Caco-2 (cell line): Measurements from ENCODE around the gene ZBTB47. TPM values are rescaled to one million over a fixed set of nuclear protein-coding genes. Genes with fewer than 3 reads are reported as not detected.

Source experiments
- BruUV-seq: library from RNA; stranded (reverse); fragments of 400-500 nt; replicated peaks from 2 replicates; lab custom pipeline; 2021; lab: Mats Ljungman, UMichigan
- CTCF ChIA-PET: fragments of 300-600 bp; sonication (Branson Sonifier 250); formaldehyde crosslinking; loops from one replicate; lab custom pipeline; 2022; ENCODE audit warnings: antibody characterized with exemption; lab: Charles Lee
- POLR2A ChIA-PET: fragments of 300-600 bp; sonication (Branson Sonifier 250); formaldehyde crosslinking; loops from one replicate; lab custom pipeline; 2022; ENCODE audit warnings: antibody characterized with exemption; lab: Charles Lee
- DNase-seq, 2 experiments: peaks; one replicate each; pipeline versions ENCODE4 v3.0.0 to v3.0.0-alpha.2; 2020 to 2022
- H3K27me3 ChIP-seq: replicated peaks from 2 replicates; pipeline ENCODE4 v1.6.0; 2011; ENCODE audit warnings: low read length; ENCODE audit not compliant: control insufficient read depth, insufficient read depth
- H3K36me3 ChIP-seq: 2 replicates; pipeline ENCODE4 v1.5.1; 2011; ENCODE audit warnings: low read length; ENCODE audit not compliant: control insufficient read depth, insufficient read depth
- H3K4me1 ChIP-seq: fragments of 250-450 bp; sonication (Bioruptor Pico); 2 replicates; pipeline ENCODE4 v1.5.1; 2020; ENCODE audit warnings: mild to moderate bottlenecking
- H3K4me3 ChIP-seq: 2 replicates; pipeline ENCODE4 v1.5.1; 2011; ENCODE audit warnings: low read depth, mild to moderate bottlenecking, control low read depth, low read length
- H3K9me3 ChIP-seq: fragments of 250-450 bp; sonication (Bioruptor Pico); 2 replicates; pipeline ENCODE4 v1.5.1; 2020; ENCODE audit warnings: mild to moderate bottlenecking, moderate library complexity
- H3K27ac Mint-ChIP-seq: one replicate; pipeline ENCODE4 v1.8.0; 2022; ENCODE audit warnings: mixed read lengths; ENCODE audit not compliant: unreplicated experiment
- H3K27me3 Mint-ChIP-seq: one replicate; pipeline ENCODE4 v1.8.0; 2022; ENCODE audit warnings: mixed read lengths; ENCODE audit not compliant: insufficient read depth, unreplicated experiment
- H3K36me3 Mint-ChIP-seq: one replicate; pipeline ENCODE4 v1.8.0; 2022; ENCODE audit warnings: mild to moderate bottlenecking, mixed read lengths; ENCODE audit not compliant: insufficient read depth, unreplicated experiment
- H3K4me1 Mint-ChIP-seq: one replicate; pipeline ENCODE4 v1.8.0; 2022; ENCODE audit warnings: low read depth, mixed read lengths; ENCODE audit not compliant: unreplicated experiment
- H3K4me3 Mint-ChIP-seq: one replicate; pipeline ENCODE4 v1.8.0; 2022; ENCODE audit warnings: mild to moderate bottlenecking, moderate library complexity, mixed read lengths; ENCODE audit not compliant: unreplicated experiment
- H3K9me3 Mint-ChIP-seq: one replicate; pipeline ENCODE4 v1.8.0; 2022; ENCODE audit warnings: mixed read lengths; ENCODE audit not compliant: unreplicated experiment
- CTCF ChIP-seq, 2 experiments: fragments of 200-600 bp in 1 of 2; IDR thresholded peaks; 1 replicate in 1 of 2; 2 replicates in 1 of 2; pipeline versions ENCODE4 v1.5.1 to v1.8.0; 2011 to 2022; ENCODE audit warnings: antibody characterized with exemption in 1 of 2, control low read depth in 1 of 2, inconsistent platforms in 1 of 2, low read depth in 1 of 2, low read length in 1 of 2, mild to moderate bottlenecking in 1 of 2, moderate library complexity in 1 of 2; ENCODE audit not compliant: insufficient read depth in 1 of 2, severe bottlenecking in 1 of 2, unreplicated experiment in 1 of 2
- intact Hi-C: fragments of 100-400 bp; cut with micrococcal nuclease; formaldehyde crosslinking; loops from one replicate; pipeline ENCODE4 v1.10.0; 2022; ENCODE audit not compliant: unreplicated experiment
- total RNA-seq: library from RNA; stranded (reverse); gene quantifications from 2 replicates; pipeline ENCODE4 v1.2.3, GENCODE V29; 2022

ZBTB47 gene
- total RNA-seq, 1 experiment from 2014 or later: 4.8 TPM

GRCh38 chr3:42705058-42705767 lies 51.7 kb downstream of the ZBTB47 start:
- H3K27me3 Mint-ChIP-seq: peaks cover 5% of the 10 kb centered on the region
- POLR2A ChIA-PET: no interaction called here
- H3K36me3 ChIP-seq: no peaks in the 10 kb centered on the region

GRCh38 chr3:42705962-42706585 lies 52.6 kb downstream of the ZBTB47 start:
- ChIA-PET POLR2A (no interaction called here), CTCF (no interaction called here)
- Mint-ChIP-seq H3K9me3 (no peaks in the 10 kb centered on the region), H3K36me3 (no peaks in the 10 kb centered on the region), H3K4me3 (no peak overlapping the region), H3K27ac (no peak overlapping the region), H3K27me3 (peaks cover 5% of the 10 kb centered on the region), H3K4me1 (no peaks in the 10 kb centered on the region)
- Histone ChIP-seq H3K9me3 (no peaks in the 10 kb centered on the region), H3K27me3 (no peaks in the 10 kb centered on the region), H3K4me3 (no peak overlapping the region), H3K4me1 (no peaks in the 10 kb centered on the region), H3K36me3 (no peaks in the 10 kb centered on the region)
- TF ChIP-seq CTCF (IDR thresholded peaks at IDR 0.05; ENCODE audit: insufficient read depth in 1 of 2, low read depth in 1 of 2, low read length in 1 of 2, severe bottlenecking in 1 of 2, unreplicated experiment in 1 of 2): no peak
- no peak for DNase-seq
- no TSS peak for BruUV-seq
- intact Hi-C loops: no loop called here

More at GRCh38 chr3:42705058-42705767, 51.7 kb downstream of the ZBTB47 start:
- H3K27me3 ChIP-seq: no peaks in the 10 kb centered on the region
- no peak overlapping the region for H3K4me3 ChIP-seq
- no peak for DNase-seq
- intact Hi-C loops: no loop called here
- CTCF ChIA-PET: no interaction called here
- no peak overlapping the region for H3K4me3 Mint-ChIP-seq
- H3K4me1 ChIP-seq: no peaks in the 10 kb centered on the region
- H3K4me1 Mint-ChIP-seq: no peaks in the 10 kb centered on the region
- no TSS peak for BruUV-seq
- no peaks in the 10 kb centered on the region for H3K36me3 Mint-ChIP-seq
- no peak overlapping the region for H3K27ac Mint-ChIP-seq
- no peaks in the 10 kb centered on the region for H3K9me3 ChIP-seq
- H3K9me3 Mint-ChIP-seq: no peaks in the 10 kb centered on the region
- TF ChIP-seq CTCF (IDR thresholded peaks at IDR 0.05; ENCODE audit: insufficient read depth in 1 of 2, low read depth in 1 of 2, low read length in 1 of 2, severe bottlenecking in 1 of 2, unreplicated experiment in 1 of 2): no peak

- no TSS peak for BruUV-seq
- Histone ChIP-seq H3K36me3 (no peaks in the 10 kb centered on the region), H3K9me3 (no peaks in the 10 kb centered on the region), H3K27me3 (no peaks in the 10 kb centered on the region; the same call in 1 of the 2 replicates), H3K4me3 (no peak overlapping the region), H3K4me1 (no peaks in the 10 kb centered on the region)
- Mint-ChIP-seq H3K36me3 (no peaks in the 10 kb centered on the region), H3K27me3 (peaks cover 5% of the 10 kb centered on the region), H3K4me3 (no peak overlapping the region), H3K9me3 (no peaks in the 10 kb centered on the region), H3K4me1 (no peaks in the 10 kb centered on the region), H3K27ac (no peak overlapping the region)
- ChIA-PET POLR2A (no interaction called here), CTCF (no interaction called here)
- no peak for TF ChIP-seq CTCF (IDR thresholded peaks at IDR 0.05; ENCODE audit: insufficient read depth in 1 of 2, low read depth in 1 of 2, low read length in 1 of 2, severe bottlenecking in 1 of 2, unreplicated experiment in 1 of 2)
- DNase-seq: peak in 1 of 2 experiments; percentile 12
- intact Hi-C loops: no loop called here
These were observed 53.5 kb downstream of the ZBTB47 start for GRCh38 chr3:42706721-42707619.
